ENCODE results near the gene MAGI3. TPM values are rescaled to one million over a fixed set of nuclear protein-coding genes. Genes with fewer than 3 reads are reported as not detected.

The MAGI3 gene
- total and polyA plus RNA-seq, 2 of the 13 experiments (the other 11 are each of a cell fraction or from before 2014, with no cell fraction given), result 4.0 to 11.8 TPM

DNA sequence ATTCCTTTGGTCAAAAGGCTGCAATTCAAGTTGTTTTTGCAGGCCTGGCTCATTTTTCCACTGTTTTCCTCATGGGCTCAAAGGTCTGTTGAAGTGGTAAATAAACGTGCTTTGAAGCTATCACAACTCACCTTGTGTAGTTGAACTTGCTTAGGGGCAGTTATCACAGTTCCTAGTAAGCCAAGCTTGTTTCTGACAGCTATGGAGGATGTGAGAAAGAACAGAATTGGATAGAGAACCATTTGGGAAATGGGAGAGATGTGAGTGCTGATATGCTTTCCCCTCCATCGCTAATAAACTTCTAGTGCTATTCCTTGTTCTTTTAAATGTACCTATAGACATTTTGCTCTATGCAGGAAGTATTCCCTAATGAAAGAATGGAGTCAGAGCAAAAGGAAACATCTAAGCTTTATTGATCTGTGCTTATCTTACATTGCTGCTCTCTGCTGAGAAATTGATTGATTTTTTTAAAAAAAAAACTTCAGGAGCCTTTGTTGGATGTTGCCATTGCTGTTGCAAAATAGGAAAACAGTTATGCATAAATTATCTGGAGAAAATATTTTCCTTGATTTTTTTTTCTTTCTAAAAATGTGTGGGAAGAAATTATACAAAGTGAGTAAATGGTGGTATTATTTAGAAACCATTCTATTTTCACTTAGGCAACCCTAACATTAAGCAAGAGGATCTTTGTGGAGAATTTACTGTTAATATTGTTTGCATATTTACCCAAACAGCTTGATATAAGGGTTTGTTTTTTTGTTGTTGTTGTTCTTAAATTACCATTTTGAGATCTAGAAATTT lies 118.2 kb downstream of the MAGI3 start (continued):
- TF ChIP-seq MLXIP (CRISPR knock-in tag; IDR thresholded peaks at IDR 0.05; ENCODE audit: borderline replicate concordance), result no peak
- TF ChIP-seq ESRRA (CRISPR knock-in tag; IDR thresholded peaks at IDR 0.05; ENCODE audit: low read depth), result no peak
- peak; percentile 83 for TF ChIP-seq MEIS2 (CRISPR knock-in tag; IDR thresholded peaks at IDR 0.05)
- TF ChIP-seq IRX3 (CRISPR knock-in tag; IDR thresholded peaks at IDR 0.05; ENCODE audit: borderline replicate concordance, low read depth), result no peak
- TF ChIP-seq ZNF10 (CRISPR knock-in tag; IDR thresholded peaks at IDR 0.05; ENCODE audit: borderline replicate concordance, low read depth), result no peak
- TF ChIP-seq USF2 (IDR thresholded peaks at IDR 0.05; ENCODE audit: low read depth, low read length), result no peak
- no peak for TF ChIP-seq USF2 (CRISPR knock-in tag; IDR thresholded peaks at IDR 0.05; ENCODE audit: borderline replicate concordance)
- no peak for TF ChIP-seq ZBTB3 (CRISPR knock-in tag; IDR thresholded peaks at IDR 0.05; ENCODE audit: borderline replicate concordance, low read depth)
- no peak for TF ChIP-seq ZNF44 (CRISPR knock-in tag; IDR thresholded peaks at IDR 0.05)
- TF ChIP-seq ZNF296 (CRISPR knock-in tag; conservative IDR thresholded peaks at IDR 0.05), result no peak
- no peak for TF ChIP-seq CBX2 (IDR thresholded peaks at IDR 0.05; ENCODE audit: low read depth, low read length)
- TF ChIP-seq CBX2 (CRISPR knock-in tag; IDR thresholded peaks at IDR 0.05; ENCODE audit: low read depth), result no peak
- 0 out of 2 replicates have a peak, but pooled peaks have one; percentile 48 for TF ChIP-seq ARNTL (CRISPR knock-in tag; IDR thresholded peaks at IDR 0.05)
- TF ChIP-seq ZNF205 (CRISPR knock-in tag; IDR thresholded peaks at IDR 0.05), result peak; percentile 69; the same call in 1 of the 2 replicates
- TF ChIP-seq ZNF446 (CRISPR knock-in tag; IDR thresholded peaks at IDR 0.05), result no peak
- no peak for TF ChIP-seq TAF1 (CRISPR knock-in tag; IDR thresholded peaks at IDR 0.05)
- TF ChIP-seq ZSCAN20 (CRISPR knock-in tag; IDR thresholded peaks at IDR 0.05; ENCODE audit: borderline replicate concordance), result no peak
- TF ChIP-seq, protein P1, sequence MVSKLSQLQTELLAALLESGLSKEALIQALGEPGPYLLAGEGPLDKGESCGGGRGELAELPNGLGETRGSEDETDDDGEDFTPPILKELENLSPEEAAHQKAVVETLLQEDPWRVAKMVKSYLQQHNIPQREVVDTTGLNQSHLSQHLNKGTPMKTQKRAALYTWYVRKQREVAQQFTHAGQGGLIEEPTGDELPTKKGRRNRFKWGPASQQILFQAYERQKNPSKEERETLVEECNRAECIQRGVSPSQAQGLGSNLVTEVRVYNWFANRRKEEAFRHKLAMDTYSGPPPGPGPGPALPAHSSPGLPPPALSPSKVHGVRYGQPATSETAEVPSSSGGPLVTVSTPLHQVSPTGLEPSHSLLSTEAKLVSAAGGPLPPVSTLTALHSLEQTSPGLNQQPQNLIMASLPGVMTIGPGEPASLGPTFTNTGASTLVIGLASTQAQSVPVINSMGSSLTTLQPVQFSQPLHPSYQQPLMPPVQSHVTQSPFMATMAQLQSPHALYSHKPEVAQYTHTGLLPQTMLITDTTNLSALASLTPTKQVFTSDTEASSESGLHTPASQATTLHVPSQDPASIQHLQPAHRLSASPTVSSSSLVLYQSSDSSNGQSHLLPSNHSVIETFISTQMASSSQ (IDR thresholded peaks at IDR 0.05; ENCODE audit: low read depth), result no peak
- TF ChIP-seq, protein P1 (CRISPR knock-in tag; IDR thresholded peaks at IDR 0.05; ENCODE audit: borderline replicate concordance), result peak; percentile 55; the same call in 1 of the 2 replicates
- TF ChIP-seq ZNF180 (CRISPR knock-in tag; IDR thresholded peaks at IDR 0.05; ENCODE audit: borderline replicate concordance, low read depth), result no peak
- TF ChIP-seq TSC22D2 (CRISPR knock-in tag; IDR thresholded peaks at IDR 0.05; ENCODE audit: borderline replicate concordance), result no peak
